Activated T-cell treated with anti-CD3 and anti-CD28 coated beads, Interleukin-2, amount 50 U/mL, for 48 hours (primary cell): ENCODE results near the gene ABCG1.
A peak's percentile ranks its signal among the peaks of the same experiment; 100 is the strongest.

Experiments used
- DNase-seq, 2 experiments: peaks; one replicate each; pipeline ENCODE4 v3.0.0-alpha.2; 2020

Gene ABCG1

DNA sequence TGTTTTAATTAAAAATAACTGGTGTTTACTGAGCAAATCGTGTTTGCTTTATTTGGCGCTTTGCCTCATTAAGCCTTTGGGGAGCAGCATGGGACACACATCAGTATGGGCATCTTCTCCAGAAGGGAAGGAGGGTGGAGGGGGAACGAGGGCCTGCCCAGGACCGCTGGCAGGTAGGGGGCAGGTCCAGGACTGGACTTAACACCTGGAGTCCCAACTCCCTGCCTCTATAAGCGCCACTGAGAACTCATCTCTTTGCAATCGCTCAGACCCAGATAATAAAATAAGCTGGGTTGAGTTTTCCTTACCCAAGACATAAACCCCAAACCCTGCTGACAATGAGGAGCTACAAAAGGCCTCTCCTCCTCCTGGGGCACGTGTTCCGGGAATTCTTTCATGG is 15.1 kb downstream of the ABCG1 start:
- DNase-seq = peak; percentile 32 to 39

DNA sequence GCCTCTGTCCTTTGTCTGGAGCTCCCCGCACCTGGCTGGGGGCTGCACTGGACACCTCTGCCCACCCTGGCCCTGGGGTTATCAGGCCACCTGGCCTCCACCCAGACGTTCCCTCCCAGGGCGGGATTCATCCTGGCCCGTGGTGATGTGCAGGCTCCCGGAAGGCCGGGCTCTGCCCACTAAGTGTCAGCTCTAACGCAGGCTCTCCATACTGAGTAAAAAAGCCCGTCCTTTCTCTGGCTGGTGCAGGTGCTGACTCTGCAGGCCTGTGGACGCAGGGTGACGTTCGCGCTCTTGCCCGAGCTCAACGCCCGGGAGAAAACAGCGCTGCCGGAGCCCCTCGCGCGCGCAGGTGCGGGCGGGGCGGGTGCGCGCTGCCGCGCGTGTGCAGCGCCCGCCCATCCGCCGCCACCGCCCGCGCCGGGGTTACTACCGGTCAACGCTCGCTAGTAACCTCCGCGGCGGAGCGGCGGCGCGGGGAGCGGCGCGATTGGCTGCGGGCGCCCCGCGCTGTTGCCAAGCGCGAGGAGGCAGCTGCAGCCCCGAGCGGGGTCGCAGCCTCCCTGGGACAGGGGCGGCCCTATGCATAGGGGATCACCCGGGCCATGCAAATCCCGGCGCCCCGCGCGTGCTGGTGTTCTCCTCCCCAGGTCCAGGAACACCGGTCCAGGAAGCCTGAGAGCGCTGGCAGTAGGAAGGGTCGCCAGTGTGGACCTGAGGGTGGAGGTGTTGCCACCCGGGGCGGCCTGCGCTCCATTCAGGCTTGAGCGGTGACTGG is 15.7 kb downstream of the ABCG1 start:
- peak; percentile 80 to 88 for DNase-seq

DNA sequence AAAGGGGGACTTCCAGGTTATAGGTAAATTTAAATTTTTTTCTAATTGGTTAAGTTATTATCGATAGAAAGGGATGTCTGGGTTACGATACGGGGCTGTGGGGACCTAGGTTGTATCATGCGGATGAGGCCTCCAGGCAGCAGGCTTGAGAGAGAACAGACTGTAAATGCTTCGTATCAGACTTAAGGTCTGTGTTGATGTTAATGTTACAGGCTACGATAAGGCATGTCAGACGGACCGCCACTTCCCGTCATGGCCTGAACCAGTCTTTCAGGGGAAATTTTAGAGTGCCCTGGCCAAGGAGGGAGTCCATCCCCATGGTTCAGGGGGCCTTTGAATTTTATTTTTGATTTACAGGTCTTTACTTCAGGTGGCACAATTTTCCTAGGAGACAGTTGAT is 16.7 kb downstream of the ABCG1 start:
- no peak for DNase-seq

- DNase-seq = no peak
Measured at GRCh38 chr21:42236014-42236413, 17.1 kb downstream of the ABCG1 start.

DNA sequence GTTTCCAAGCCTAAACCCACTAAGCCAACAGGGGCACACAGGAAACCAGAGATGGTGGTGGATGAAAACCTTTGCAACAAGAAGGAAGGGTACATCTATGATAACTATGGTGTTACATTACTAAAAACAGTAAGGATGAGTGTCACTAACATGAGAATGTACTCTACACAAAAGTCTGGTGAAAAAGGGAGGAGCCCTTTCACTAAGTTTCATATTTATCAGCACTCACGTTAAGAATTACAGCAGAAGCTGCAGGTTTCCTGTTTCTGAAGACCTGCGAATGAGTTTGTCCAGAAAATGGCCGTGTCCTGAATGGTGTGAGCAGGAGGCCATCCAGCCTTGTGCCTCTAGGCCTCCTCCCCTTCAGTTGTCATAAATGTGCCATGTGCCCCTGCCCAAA is 17.8 kb downstream of the ABCG1 start:
- peak in 1 of 2 experiments; percentile 42 for DNase-seq

DNA sequence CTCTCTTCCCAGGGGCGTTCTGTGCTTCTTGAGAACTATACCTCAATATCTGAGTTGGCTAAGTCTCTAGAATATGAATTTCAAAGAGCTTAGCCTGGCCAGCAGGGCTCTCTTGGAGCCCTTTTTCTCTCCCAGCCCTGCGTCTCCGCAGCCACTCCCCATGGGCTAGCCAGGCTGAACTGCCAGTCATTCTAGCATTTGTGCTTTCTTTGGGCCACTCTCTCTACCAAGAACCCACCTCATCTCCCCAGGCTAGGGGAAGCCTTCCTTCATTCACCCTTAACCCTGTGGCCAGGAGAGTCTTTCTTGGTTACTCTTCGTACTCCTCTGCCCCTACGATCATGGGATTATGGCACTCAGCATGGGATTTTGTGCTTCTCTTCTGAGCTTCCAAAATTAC is 18.2 kb downstream of the ABCG1 start:
- peak in 1 of 2 experiments; percentile 36 for DNase-seq

- DNase-seq = peak; percentile 57 to 66
Measured at GRCh38 chr21:42237577-42237976, 18.6 kb downstream of the ABCG1 start.

DNA sequence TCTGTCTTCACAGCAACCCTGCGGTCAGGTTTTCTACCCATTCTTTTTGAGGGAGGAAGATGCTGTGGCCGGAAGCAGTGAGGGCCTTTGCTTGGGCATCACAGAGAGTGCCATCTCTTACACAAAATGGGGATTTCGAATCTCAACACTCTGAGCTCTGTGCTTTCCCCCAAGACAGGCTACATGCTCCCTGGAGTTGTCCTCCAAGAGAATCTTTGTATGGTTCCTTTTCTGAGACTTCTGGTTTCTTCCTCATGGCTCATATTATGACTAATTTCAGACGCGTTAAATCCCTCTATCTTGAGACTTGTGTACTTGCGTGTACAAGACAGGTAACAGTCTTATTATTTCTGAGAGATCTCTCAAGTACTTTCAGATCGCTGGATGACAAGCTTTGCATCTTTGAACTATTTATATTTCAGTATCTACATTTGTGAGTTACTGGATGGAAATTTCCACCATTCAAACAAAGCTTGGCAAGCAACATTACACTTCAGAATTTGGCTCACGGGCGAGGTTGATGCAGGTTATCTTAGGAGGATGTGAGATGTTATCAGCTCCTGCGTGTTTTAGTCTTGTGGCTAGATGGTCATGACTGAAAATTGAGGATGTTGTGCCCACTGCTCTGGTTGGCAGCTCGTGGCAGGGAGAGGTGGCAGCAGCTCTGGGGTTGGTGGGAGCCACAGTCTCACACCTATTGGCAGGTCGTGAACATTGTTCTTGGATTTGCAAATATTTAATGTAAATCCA is 19.4 kb downstream of the ABCG1 start:
- DNase-seq = peak; percentile 53 to 56

GRCh38 chr21:42239556-42239955 is 20.6 kb downstream of the ABCG1 start:
- DNase-seq = no peak

- no peak for DNase-seq
Measured at GRCh38 chr21:42239973-42240372, 21.0 kb downstream of the ABCG1 start.

DNA sequence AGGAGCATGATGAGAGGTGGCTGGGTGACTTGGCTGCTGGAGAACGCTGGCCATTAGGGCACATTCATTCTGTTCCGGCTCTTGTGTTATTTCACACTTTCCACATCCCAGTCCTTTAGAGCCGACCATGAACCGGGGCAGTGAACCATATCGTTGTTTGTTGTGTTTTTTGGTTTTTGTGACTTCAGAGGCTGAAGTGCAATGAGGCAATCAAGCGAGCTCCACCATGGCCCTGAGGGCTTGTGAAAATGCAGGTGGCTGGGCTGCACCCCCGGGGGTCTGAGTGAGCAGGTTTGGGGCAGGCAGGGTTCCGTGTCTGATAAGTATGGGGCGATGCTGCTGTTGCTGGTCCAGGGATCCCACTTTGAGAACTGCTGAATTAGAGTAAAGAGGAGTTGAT is 23.7 kb downstream of the ABCG1 start:
- DNase-seq = no peak

- no peak for DNase-seq
Measured at GRCh38 chr21:42243026-42243425, 24.1 kb downstream of the ABCG1 start.

DNA sequence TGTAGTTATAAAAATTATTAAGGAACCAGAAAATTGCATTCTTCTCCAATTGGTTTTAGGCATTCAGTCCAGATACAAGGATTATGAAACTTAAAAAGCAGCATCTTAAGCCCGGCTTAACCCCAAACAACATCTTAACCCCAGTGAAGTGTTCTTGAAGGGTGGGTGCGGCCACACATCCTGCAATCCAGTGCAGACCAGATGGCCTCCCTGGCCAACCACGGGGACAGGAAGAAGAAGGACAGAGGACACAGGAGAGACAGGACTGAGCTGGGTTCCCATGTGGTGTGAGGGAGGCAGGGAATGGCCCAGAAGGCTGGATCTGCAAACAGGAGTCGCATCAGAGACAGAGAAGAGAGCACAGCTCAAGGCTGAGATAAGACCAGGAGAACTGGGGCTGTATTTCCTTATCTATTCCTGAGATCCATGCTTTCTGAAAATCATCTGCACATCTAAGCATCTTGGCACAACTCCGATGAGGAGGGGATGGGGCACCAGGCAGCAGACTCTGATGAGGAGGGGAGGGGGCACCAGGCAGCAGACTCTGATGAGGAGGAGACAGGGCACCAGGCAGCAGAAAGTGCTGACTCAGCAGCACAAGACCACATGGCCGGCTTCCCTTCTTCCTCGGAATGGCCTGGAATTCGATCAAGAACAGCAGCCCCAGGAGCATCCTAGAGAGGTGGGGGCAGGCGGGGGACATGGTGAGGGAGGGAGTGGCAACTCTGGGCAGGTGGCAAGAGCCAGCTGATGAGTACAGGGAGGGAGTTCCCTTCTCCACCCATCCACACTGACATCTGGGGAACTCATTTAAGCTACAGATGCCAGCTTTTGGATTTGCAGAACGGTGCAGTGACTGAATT is 26.6 kb downstream of the ABCG1 start:
- DNase-seq = no peak

- no peak for DNase-seq
Measured at GRCh38 chr21:42247716-42248115, 28.8 kb downstream of the ABCG1 start.

GRCh38 chr21:42248241-42248640 is 29.3 kb downstream of the ABCG1 start:
- DNase-seq = no peak

GRCh38 chr21:42248783-42249597 is 30.1 kb downstream of the ABCG1 start:
- DNase-seq = no peak

GRCh38 chr21:42250422-42251403 is 31.8 kb downstream of the ABCG1 start:
- DNase-seq = no peak

- DNase-seq = no peak
Measured at GRCh38 chr21:42251654-42252324, 32.8 kb downstream of the ABCG1 start.

- DNase-seq = no peak
Measured at GRCh38 chr21:42252325-42252654, 33.4 kb downstream of the ABCG1 start.

- DNase-seq = no peak
Measured at GRCh38 chr21:42252778-42253340, 33.9 kb downstream of the ABCG1 start.
